Astrocyte (in vitro differentiated cells and primary cell): Measurements from ENCODE around the gene IL10RB.

Source experiments
- CTCF ChIP-seq: IDR thresholded peaks from 2 replicates; pipeline ENCODE4 v1.5.1; 2011; ENCODE audit warnings: low read depth, mild to moderate bottlenecking, inconsistent platforms, low read length, moderate library complexity; ENCODE audit not compliant: insufficient read depth
- EZH2 ChIP-seq: IDR thresholded peaks from 2 replicates; pipeline ENCODE4 v1.6.1; 2012; ENCODE audit warnings: mild to moderate bottlenecking, low read length, inconsistent platforms; ENCODE audit not compliant: insufficient read depth

GRCh38 chr21:33232291-33233034 is 33.7 kb upstream of the IL10RB start:
- no peak for TF ChIP-seq CTCF
- no peak for TF ChIP-seq EZH2
